B cell (primary cell): ENCODE results near the gene HIBCH.

Experiments
- EZH2 ChIP-seq: IDR thresholded peaks from 2 replicates; pipeline ENCODE4 v1.6.1; 2012; ENCODE audit warnings: borderline replicate concordance, low read depth, mild to moderate bottlenecking, moderate library complexity, low read length; ENCODE audit not compliant: insufficient read depth, poor library complexity, severe bottlenecking
- TF ChIP-seq, protein P1 (sequence below): fragments of 200-600 bp; IDR thresholded peaks from one replicate; pipeline ENCODE4 v1.8.0; 2022; ENCODE audit warnings: antibody characterized with exemption, mild to moderate bottlenecking

DNA sequence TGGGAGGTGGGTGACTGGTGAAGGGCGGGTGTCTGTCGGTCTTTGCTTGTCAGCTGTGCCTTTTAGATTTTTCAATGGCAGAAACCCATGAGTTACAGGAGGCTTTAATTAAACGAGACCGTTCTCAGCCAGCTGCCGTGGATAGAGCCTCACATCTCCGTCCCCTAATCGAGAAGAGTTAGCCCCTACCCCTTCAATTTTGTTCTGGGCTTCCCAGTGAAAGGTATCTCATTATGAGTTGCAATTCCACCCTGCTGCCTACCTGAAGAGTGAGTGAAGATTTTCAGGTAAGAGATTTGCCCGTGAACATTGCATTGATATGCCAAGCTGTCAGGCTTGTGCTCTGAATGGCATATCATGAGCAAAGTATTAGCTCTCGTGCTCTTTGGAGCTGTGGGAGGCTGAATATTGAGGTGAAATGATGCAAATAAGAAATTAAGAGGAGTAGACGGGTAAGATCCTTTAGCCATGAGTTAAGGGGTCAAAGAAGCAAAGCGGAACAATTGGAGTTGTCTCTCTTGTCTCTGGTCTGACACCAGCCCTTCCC is 138.4 kb downstream of the HIBCH start:
- no peak for TF ChIP-seq EZH2
- TF ChIP-seq, protein P1, sequence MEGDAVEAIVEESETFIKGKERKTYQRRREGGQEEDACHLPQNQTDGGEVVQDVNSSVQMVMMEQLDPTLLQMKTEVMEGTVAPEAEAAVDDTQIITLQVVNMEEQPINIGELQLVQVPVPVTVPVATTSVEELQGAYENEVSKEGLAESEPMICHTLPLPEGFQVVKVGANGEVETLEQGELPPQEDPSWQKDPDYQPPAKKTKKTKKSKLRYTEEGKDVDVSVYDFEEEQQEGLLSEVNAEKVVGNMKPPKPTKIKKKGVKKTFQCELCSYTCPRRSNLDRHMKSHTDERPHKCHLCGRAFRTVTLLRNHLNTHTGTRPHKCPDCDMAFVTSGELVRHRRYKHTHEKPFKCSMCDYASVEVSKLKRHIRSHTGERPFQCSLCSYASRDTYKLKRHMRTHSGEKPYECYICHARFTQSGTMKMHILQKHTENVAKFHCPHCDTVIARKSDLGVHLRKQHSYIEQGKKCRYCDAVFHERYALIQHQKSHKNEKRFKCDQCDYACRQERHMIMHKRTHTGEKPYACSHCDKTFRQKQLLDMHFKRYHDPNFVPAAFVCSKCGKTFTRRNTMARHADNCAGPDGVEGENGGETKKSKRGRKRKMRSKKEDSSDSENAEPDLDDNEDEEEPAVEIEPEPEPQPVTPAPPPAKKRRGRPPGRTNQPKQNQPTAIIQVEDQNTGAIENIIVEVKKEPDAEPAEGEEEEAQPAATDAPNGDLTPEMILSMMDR, result no peak
